Loucy (cell line): ENCODE results near the gene HMX1.

Source experiments
- CTCF ChIP-seq: fragments of 200-600 bp; sonication (generic); conservative IDR thresholded peaks from 2 replicates; pipeline ENCODE4 v1.5.1; 2014; ENCODE audit warnings: mild to moderate bottlenecking, antibody characterized with exemption, low read length
- EZH2phosphoT487 ChIP-seq: fragments of 200-600 bp; IDR thresholded peaks from 2 replicates; pipeline ENCODE4 v1.6.1; 2018; ENCODE audit warnings: antibody characterized with exemption, mild to moderate bottlenecking, moderate library complexity, borderline replicate concordance

GRCh38 chr4:8862800-8863685 lies 8.6 kb downstream of the HMX1 start:
- TF ChIP-seq CTCF (no peak), EZH2phosphoT487 (no peak)
